NOMO-1 treated with dmso at 0.1 percent for 144 hours (cell line): ENCODE results near the gene SHLD1.

Source experiments
- DNase-seq: peaks from one replicate; lab custom pipeline; 2025; ENCODE audit not compliant: unreplicated experiment; lab: John Stamatoyannopoulos, UW

SHLD1 gene

DNA sequence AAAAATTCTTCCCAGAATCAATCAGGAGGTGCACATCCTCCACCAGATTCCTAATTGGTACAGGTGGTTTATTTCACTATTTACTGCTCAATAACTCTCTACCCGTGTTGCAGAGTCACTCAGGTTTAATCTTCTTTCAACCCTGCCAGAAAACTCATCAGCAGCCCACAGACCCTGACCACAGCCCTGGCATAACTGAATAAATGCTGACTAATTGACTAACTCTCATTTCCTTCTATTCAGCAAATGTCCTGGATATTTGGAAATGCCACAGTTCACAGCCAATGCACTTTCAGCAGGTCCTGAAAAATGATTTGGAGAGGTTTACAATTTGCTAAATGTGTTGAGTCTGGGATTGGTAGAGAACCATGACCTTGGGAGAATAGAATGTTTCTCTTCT lies 137.8 kb downstream of the SHLD1 start:
- no peak for DNase-seq

DNA sequence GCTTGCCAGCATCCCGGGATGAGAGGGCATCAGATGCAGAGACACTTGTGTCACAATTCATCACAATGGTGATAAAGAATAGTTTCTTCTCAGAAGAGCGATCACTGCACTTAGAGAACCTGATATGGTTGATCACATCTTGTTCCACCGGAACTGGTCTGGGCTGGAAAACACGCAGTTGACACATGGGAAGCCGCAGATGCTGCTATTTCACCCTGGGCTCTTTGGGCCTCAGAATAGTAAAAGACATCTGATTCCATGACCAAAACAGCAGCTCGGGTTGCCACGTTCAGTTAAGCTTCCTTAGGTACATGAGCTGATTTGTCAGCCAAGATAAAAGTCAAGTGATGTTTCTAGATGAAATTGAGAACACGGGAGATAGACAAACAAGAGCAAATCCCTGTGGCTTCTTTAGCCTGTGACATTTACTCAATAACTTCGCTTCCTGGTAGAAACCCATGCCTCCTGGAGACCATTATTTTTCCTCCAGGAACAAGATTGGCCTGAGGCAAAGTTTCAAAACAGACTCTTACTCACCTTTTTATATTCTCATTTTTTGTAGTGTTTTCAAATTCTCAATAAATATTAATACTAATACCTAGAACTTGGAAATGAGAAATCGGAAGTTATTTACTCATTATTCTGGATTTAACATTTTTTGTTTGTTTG lies 140.7 kb downstream of the SHLD1 start:
- DNase-seq: no peak

DNA sequence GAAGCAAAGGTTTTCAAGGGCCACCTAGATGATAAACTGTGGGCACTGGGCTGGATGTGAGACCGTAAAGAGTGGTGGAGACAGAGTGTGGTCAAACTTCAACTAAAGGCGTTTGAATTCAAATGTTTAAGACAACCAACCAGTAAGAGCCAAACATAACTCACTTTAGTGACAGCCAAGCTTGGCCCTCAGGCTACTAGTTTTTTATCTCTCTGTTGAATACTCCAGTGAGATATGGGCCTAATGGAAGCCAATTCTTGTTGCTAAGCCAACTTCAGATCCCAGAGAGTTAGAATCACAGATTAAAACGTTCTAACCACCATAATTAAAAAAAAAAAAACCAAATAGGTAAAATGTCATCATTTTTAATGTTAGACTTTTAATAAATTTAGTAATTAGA lies 142.9 kb downstream of the SHLD1 start:
- no peak for DNase-seq

DNA sequence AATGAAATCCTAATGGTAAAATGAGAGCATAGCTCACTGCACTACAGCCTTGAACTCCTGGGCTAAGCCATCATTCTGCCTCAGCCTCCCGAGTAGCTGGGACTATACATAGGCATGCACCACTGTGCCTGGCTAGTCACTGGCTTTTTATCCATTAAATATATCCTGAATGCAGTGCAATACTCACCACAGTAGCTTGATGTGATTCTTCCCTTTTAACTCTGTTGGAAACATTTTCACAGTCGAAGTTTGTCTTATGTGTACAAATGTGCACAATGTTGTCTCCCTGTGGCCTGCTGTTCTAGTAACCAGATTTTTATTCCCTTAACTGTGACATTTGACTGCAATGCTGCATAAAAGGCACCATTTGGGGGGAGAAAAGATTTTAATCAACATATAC lies 143.4 kb downstream of the SHLD1 start:
- no peak for DNase-seq

DNA sequence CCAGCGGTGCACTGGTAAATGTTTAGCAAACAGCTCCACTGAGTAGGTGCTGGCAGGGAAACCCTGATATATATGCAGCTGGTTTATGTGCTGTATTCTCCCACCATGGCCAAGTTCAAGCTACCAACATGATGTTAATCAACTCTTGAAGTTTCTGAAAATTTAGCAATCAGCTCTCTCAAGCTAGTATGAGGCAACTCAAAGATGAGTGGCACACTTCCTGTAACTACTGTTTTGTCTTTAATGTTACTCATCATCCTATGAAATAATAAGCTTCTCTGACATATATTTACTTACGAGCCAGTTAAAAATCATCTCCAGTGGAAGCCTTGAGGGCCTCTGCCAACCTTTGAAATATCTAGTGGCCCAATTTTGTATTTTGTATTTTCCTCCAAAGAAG lies 145.4 kb downstream of the SHLD1 start:
- DNase-seq: peak; percentile 20

DNA sequence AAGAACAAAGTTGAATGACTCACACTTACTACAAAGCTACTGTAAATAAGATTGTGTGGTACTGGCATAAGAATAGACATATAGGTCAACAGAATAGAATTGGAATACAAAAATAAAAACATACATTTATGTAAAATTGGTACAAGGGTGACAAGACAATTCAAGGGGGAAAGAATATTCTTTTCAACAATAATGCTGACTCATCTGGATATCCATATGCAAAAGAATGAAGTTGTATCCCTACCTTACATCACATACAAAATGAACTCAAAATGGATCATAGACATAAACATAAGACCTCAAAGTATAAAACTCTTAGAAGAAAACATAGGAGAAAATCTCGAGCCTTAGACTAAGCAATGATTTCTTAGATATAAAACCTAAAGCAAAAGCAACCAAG lies 149.2 kb downstream of the SHLD1 start:
- no peak for DNase-seq

DNA sequence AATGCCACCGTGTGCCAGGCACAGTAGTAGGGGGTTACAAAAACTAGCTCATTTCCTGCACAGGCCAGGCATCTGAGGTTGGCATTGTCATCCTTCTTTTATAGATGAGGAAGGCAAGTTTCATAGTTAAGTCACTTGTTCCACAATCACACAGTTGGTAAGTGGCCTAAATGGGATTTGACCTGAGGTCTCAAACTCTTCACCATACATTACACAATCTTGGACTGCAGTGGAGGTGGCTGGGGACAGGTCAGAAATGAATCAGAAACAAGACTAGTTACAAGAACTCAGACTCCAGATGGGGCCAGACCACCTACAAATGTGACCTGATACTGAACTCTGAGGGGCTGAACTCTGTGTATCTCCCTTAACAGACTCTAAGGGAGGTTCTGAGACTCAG lies 150.7 kb downstream of the SHLD1 start:
- no peak for DNase-seq

DNA sequence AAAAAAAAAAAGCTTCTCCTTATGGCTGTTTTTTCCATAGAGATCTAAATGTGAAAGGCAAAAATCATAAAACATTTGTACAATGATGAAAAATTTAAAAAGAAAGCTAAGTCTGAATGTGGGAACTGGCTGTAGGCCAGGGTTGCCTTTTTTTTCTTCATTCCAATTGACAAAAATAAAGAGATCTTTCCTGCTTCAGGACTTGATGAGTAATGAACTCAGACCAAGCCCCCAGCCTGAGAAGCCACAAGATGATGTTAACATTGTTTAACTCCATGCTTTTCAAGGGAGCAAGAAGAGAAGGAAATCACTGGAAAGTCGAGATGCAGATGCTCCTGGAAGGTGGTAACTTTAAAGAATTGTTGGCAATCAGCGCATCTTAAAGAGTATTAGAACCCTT lies 158.8 kb downstream of the SHLD1 start:
- no peak for DNase-seq

DNA sequence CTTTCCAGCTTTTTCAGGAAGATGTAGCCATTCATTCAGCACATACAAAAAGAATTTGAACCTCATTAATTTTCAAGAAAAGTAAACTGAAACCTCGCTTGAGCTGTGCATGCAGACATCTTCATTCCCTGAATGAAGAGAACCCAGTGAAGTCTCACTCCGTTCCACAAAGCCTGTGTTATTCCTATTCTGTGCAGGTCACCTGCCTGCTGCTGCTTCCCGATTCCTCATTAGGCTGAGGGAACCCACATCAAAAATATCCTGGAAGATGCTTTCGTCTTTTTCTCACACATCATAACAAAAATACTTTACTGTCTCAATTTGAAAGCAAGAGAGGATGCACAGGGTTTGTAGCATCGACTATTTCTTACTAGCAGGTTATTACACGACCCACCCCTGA lies 160.0 kb downstream of the SHLD1 start:
- DNase-seq: no peak

DNA sequence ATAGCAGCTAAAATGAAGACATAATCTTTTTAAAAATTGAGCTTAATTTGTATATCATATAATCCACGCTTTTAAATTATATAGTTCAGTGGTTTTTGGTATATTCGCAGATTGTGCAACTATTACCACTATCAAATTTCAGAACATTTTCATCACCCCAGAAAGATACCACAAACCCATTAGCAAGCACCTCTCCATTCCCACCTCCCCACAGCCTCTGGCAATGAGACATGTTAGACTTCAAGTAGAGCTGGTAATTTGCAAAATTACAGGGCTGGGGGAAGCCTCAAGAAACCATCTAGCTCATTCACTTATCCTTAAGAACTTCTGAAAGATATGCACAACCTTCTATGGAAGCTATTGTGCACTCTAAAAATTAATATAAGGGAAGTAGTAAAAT lies 163.0 kb downstream of the SHLD1 start:
- no peak for DNase-seq
